ENCODE results near the gene TRPV6. TPM values are rescaled to one million over a fixed set of nuclear protein-coding genes. Genes with fewer than 3 reads are reported as not detected.

The TRPV6 gene
- total RNA-seq, 1 donor from 2014 or later: 0.07 TPM

DNA sequence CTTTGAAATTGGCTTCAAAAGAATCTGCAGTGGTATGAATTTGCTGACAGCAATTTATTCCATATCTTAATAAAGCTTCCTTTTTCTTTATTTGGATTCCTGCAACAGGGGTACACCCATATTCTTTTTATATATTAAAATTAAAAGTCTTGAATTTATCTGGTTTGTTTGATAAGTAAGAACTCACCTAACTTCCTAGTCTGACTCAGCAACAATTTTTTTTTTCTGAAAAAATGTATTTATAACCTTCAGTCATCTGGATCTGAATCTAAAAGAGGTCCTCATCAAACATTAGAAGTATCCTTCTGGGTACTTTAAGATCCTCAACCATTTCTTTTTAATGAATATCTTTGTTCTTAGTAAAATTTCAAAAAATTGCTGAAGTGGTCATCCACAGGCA, 26.1 kb downstream of the TRPV6 start:
- TF ChIP-seq, protein P1, sequence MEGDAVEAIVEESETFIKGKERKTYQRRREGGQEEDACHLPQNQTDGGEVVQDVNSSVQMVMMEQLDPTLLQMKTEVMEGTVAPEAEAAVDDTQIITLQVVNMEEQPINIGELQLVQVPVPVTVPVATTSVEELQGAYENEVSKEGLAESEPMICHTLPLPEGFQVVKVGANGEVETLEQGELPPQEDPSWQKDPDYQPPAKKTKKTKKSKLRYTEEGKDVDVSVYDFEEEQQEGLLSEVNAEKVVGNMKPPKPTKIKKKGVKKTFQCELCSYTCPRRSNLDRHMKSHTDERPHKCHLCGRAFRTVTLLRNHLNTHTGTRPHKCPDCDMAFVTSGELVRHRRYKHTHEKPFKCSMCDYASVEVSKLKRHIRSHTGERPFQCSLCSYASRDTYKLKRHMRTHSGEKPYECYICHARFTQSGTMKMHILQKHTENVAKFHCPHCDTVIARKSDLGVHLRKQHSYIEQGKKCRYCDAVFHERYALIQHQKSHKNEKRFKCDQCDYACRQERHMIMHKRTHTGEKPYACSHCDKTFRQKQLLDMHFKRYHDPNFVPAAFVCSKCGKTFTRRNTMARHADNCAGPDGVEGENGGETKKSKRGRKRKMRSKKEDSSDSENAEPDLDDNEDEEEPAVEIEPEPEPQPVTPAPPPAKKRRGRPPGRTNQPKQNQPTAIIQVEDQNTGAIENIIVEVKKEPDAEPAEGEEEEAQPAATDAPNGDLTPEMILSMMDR (conservative IDR thresholded peaks at IDR 0.05): no peak
- Mint-ChIP-seq H3K9me3 (no peaks in the 10 kb centered on the region), H3K36me3 (ENCODE audit: low read depth) (no peaks in the 10 kb centered on the region), H3K4me1 (peaks cover 15% of the 10 kb centered on the region), H3K27ac (ENCODE audit: unreplicated experiment) (no peak overlapping the region), H3K4me3 (peak overlapping the region; percentile 39), H3K27me3 (ENCODE audit: low read depth) (peaks cover 11% of the 10 kb centered on the region)
- DNase-seq (ENCODE audit: low read depth, low spot score): no peak

DNA sequence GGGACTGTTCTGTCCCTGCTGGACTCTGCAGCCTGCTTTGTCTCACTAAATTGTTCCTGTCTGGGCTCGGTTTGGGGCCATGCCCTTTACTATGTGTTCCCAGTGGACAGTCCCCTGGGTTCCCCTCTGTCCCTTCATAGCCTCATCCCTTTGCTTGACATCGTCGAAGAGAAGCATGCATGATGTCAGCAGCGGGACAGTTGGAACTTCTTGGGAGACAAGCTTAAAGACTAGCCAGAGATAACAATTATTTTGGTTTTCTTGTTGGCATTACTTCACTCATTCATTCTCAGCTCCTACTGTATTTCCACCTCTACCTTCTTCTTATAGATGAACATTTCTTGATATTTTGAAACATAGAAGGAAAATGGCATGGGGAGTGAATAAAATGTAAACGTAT, 27.9 kb downstream of the TRPV6 start:
- Mint-ChIP-seq H3K4me1 (peaks cover 19% of the 10 kb centered on the region), H3K36me3 (ENCODE audit: low read depth) (no peaks in the 10 kb centered on the region), H3K9me3 (no peaks in the 10 kb centered on the region), H3K4me3 (peak overlapping the region; percentile 31), H3K27me3 (ENCODE audit: low read depth) (peaks cover 14% of the 10 kb centered on the region), H3K27ac (ENCODE audit: unreplicated experiment) (no peak overlapping the region)
- TF ChIP-seq, protein P1 (conservative IDR thresholded peaks at IDR 0.05): no peak
- DNase-seq (ENCODE audit: low read depth, low spot score): no peak

DNA sequence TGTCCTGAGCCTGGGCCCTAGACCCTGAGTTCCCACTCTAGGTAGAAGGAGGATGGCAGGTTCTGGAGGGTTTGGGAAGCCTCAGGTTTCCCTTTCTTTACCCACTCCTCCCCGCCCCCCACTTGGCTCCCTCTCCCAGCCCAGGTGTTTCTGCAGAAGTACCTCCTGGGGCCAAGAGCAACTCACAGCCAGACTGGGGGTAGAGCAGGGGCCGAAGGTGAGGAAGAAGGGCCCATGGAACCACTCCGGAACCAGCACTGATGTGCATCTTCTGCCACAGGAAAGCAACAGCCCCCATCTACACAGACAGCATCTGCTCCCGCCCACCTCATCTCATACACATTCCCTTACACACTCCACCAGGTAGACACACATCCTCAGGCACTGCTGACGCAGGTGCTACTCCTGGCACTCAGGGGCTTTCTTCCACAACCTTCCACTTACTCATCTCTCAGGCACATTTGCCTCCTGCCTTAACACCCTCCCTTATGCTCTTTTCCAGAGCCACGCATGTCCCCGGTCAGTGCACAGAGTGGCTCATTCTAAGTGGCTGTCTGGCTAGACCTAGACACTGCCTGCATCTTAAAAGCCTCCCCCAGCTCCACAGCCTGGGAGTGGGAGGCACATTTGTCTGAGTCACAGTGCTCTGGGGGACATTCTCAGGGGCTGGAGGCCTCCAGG, 28.8 kb downstream of the TRPV6 start:
- DNase-seq (ENCODE audit: low read depth, low spot score): no peak
- Mint-ChIP-seq H3K27me3 (ENCODE audit: low read depth) (peaks cover 17% of the 10 kb centered on the region), H3K36me3 (ENCODE audit: low read depth) (no peaks in the 10 kb centered on the region), H3K4me1 (peaks cover 19% of the 10 kb centered on the region), H3K27ac (ENCODE audit: unreplicated experiment) (no peak overlapping the region), H3K4me3 (peak overlapping the region; percentile 86), H3K9me3 (no peaks in the 10 kb centered on the region)
- TF ChIP-seq, protein P1 (conservative IDR thresholded peaks at IDR 0.05): no peak

DNA sequence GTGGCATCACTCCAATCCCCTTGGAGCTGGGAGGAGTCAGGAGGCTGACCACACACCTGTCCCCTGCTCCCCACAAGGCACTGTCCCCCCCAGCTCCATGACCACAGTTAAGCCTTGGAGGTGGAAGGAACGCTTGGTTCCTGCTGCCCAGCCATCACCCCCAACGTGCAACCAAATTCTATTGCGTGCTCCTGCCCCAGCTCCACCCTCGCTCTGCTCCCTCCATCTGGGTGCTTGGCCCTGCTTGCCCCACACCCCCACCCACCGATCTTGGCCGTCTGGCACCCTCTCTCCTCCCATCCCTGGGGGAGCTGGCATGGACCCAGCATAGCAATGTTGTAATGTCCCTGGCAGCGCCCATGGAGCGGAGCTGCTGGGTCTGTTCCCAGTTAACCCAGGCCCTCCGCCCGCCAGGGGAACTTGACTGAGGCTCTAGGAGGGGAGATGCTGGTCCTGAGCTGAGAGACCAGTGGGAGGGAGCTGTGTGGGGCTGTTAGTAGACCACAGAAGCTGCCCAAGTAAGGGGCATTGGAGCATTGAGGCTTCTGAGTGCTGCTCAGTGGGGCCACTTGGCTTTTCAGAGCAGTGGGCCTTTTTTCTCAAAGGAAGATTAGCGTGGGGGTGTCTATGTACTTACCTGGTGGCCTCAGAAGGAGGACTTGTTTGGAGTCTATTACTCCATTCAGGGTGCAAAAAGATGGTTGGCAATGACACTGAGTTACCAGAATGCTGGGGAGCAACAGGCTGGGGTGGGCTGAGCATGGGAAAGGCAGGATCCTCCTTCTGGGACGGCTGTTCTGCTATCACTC, 29.6 kb downstream of the TRPV6 start:
- no peak for DNase-seq (ENCODE audit: low read depth, low spot score)
- TF ChIP-seq, protein P1 (conservative IDR thresholded peaks at IDR 0.05): no peak
- Mint-ChIP-seq H3K4me1 (peaks cover 19% of the 10 kb centered on the region), H3K4me3 (peak overlapping the region; percentile 86), H3K27me3 (ENCODE audit: low read depth) (peaks cover 23% of the 10 kb centered on the region), H3K36me3 (ENCODE audit: low read depth) (no peaks in the 10 kb centered on the region), H3K9me3 (no peaks in the 10 kb centered on the region), H3K27ac (ENCODE audit: unreplicated experiment) (no peak overlapping the region)

DNA sequence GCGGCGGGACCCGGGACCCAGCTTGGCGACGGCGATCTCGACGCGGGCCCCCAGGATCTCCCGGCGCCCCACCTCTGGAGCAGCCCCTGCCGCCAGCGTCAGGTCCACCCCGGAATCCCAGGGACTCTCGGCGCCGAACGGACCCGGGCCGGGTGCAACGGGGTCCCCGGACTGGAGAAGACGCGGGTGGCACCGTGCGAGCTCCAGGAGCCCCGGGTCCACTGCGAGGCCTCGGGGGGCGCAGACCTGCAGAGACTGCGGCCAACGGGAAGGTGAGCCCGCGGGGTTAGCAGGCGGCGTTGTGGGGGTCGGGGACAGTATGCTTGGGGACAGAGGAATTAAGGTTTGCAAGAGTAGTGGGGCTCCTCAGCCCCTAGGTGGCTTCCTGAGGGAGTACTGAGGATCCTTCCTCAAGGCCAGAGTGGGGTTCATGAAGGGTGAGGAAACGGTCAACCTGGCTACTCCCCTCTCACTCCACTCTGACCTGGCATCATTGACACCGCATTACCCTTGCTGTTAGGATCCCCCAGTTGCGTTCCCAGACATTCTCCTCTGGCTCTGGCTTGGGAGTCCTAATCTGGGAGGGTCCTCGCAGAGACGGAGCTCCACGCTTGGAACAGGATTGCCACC, 30.3 kb downstream of the TRPV6 start:
- peaks cover 27% of the 10 kb centered on the region for H3K27me3 Mint-ChIP-seq (ENCODE audit: low read depth)
- H3K27ac Mint-ChIP-seq (ENCODE audit: unreplicated experiment): no peak overlapping the region
- H3K4me3 Mint-ChIP-seq: peak overlapping the region; percentile 86
- no peaks in the 10 kb centered on the region for H3K9me3 Mint-ChIP-seq
- TF ChIP-seq, protein P1 (conservative IDR thresholded peaks at IDR 0.05): peak; percentile 29
- no peaks in the 10 kb centered on the region for H3K36me3 Mint-ChIP-seq (ENCODE audit: low read depth)
- peaks cover 16% of the 10 kb centered on the region for H3K4me1 Mint-ChIP-seq
- no peak for DNase-seq (ENCODE audit: low read depth, low spot score)
